Left lobe of liver (tissue), 2 donors: Measurements from ENCODE around the gene ANKRD44. TPM values are rescaled to one million over a fixed set of nuclear protein-coding genes. Genes with fewer than 3 reads are reported as not detected.
A peak's percentile ranks its signal among the peaks of the same experiment; 100 is the strongest.

Experiments
- ATAC-seq: fragments of 200-7000 bp; cut with Tn5 transposase; one replicate; pipeline ENCODE4 v1.9.1; 2020; ENCODE audit warnings: mild to moderate bottlenecking, moderate library complexity
- DNase-seq: peaks from one replicate; pipeline ENCODE4 v3.0.0-alpha.2; 2020; ENCODE audit warnings: low spot score
- total RNA-seq: library from RNA; stranded (reverse); gene quantifications from one replicate; pipeline ENCODE4 v1.2.1, GENCODE V29; 2021
- donor health status: DM: no; HTN: no; CAD: no; lungs with moderate emphysema.
- donor health status: DM: no; HTN: yes; CAD: no.

Gene ANKRD44
- total RNA-seq, 1 donor from 2014 or later = 7.9 TPM

GRCh38 chr2:197189426-197190099 lies 121.0 kb downstream of the ANKRD44 start:
- no peak for DNase-seq
- ATAC-seq = no peak

GRCh38 chr2:197185676-197186075 lies 124.9 kb downstream of the ANKRD44 start:
- DNase-seq = no peak
- ATAC-seq = peak; percentile 70

GRCh38 chr2:197184959-197185586 lies 125.5 kb downstream of the ANKRD44 start:
- ATAC-seq = peak; percentile 79
- DNase-seq = peak; percentile 100

- DNase-seq (no peak), ATAC-seq (no peak)
Observed at GRCh38 chr2:197183355-197183754, 127.2 kb downstream of the ANKRD44 start.

- DNase-seq (no peak), ATAC-seq (peak; percentile 19)
Observed at GRCh38 chr2:197182668-197183067, 127.9 kb downstream of the ANKRD44 start.

- DNase-seq (no peak), ATAC-seq (no peak)
Observed at GRCh38 chr2:197181491-197181890, 129.1 kb downstream of the ANKRD44 start.

GRCh38 chr2:197179744-197180498 lies 130.7 kb downstream of the ANKRD44 start:
- ATAC-seq = peak; percentile 80
- peak; percentile 91 for DNase-seq

GRCh38 chr2:197176522-197176921 lies 134.1 kb downstream of the ANKRD44 start:
- DNase-seq = no peak
- no peak for ATAC-seq

- DNase-seq (no peak), ATAC-seq (no peak)
Observed at GRCh38 chr2:197174539-197175094, 136.0 kb downstream of the ANKRD44 start.

- DNase-seq (no peak), ATAC-seq (no peak)
Observed at GRCh38 chr2:197171582-197171981, 139.0 kb downstream of the ANKRD44 start.

GRCh38 chr2:197170208-197170607 lies 140.4 kb downstream of the ANKRD44 start:
- ATAC-seq = no peak
- no peak for DNase-seq

GRCh38 chr2:197168705-197169104 lies 141.9 kb downstream of the ANKRD44 start:
- ATAC-seq (peak; percentile 68), DNase-seq (no peak)

GRCh38 chr2:197167608-197168314 lies 142.8 kb downstream of the ANKRD44 start:
- ATAC-seq (no peak), DNase-seq (no peak)

- ATAC-seq = no peak
- DNase-seq = no peak
Observed at GRCh38 chr2:197165020-197165419, 145.6 kb downstream of the ANKRD44 start.

- DNase-seq (no peak), ATAC-seq (peak; percentile 55)
Observed at GRCh38 chr2:197164141-197164754, 146.3 kb downstream of the ANKRD44 start.

GRCh38 chr2:197163712-197164140 lies 146.9 kb downstream of the ANKRD44 start:
- ATAC-seq (no peak), DNase-seq (no peak)

- ATAC-seq (no peak), DNase-seq (no peak)
Observed at GRCh38 chr2:197161774-197162173, 148.8 kb downstream of the ANKRD44 start.

- DNase-seq (no peak), ATAC-seq (peak; percentile 10)
Observed at GRCh38 chr2:197159661-197160211, 150.8 kb downstream of the ANKRD44 start.

GRCh38 chr2:197158591-197159550 lies 151.7 kb downstream of the ANKRD44 start:
- no peak for DNase-seq
- ATAC-seq = peak; percentile 89
